HG02970 (cell line): ENCODE measurements around the gene ZNF385C.
A peak's percentile ranks its signal among the peaks of the same experiment; 100 is the strongest.

Experiments
- ATAC-seq: cut with Tn5 transposase; IDR thresholded peaks from one replicate; pipeline ENCODE4 v1.9.1; 2021; ENCODE audit warnings: mild to moderate bottlenecking, moderate library complexity, moderate number of reproducible peaks; ENCODE audit not compliant: unreplicated experiment, low FRiP score

The ZNF385C gene

GRCh38 chr17:42109086-42109485 lies 10.8 kb upstream of the ZNF385C start:
- no peak for ATAC-seq

DNA sequence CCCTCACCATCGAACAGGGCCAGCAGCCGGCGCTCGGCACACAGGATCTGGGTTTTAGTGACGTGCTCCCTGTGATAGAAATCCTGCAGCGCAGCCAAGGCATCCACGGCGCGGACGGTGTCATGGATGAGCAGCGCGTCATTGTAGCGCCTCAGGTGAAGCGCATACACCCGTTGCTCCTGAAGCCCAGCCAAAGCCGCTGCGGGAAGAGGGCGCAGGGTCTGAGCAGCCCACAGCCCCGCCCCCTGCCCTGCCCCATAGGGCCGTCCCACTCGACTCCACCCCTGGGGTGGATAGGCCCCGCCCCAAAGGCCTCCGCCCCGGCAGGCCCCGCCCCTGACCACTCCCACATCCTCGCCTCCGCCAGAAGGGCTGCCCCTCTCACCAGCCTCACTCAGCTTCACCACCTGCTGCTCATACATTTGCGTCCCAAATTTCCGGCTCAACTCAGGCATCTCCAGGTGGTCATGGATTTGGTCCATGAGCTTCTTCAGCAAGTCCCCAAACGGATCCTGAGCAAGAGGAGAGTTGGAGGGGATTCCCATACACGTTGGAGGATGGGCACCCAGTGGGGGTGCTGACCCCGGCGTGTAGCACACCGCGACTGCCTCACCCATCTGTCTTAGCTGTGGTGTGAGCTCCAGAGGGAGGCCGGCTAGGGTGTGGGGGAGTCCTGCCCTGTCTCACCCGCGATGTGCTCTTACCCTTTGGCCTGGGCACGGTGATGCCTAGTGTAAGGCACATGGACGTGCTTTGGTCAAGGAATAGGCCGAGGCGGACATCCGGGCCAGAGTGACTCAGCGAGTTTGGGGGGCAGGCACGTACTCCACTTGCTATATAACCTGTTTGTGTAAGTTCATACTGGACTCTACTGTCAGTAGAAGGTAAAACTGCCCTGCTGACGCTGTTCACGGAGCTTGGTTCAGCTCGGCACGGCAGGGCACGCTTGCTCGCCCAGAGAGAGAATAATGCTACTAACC lies 9.6 kb upstream of the ZNF385C start:
- ATAC-seq = peak; percentile 60

- ATAC-seq = no peak
Measured at GRCh38 chr17:42107124-42107523, 8.9 kb upstream of the ZNF385C start.

DNA sequence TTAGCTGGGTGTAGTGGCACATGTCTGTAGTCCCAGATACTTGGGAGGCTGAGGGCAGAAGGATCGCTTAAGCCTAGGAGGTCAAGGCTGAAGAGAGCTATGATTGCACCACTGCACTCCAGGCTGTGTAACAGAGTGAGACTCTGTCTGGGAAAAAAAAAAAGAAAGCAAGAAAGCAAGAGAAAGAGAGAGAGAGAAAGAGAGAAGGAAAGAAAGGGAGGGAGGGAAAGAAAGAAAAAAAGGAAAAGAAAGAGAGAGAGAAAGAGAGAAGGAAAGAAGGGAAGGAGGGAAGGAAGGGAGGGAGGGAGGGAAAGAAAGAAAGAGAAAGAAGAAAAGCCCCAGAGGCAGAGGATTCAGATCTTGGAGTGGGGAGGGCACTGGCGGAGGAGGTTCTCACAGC lies 7.7 kb upstream of the ZNF385C start:
- ATAC-seq = no peak

- no peak for ATAC-seq
Measured at GRCh38 chr17:42104264-42104663, 6.0 kb upstream of the ZNF385C start.

DNA sequence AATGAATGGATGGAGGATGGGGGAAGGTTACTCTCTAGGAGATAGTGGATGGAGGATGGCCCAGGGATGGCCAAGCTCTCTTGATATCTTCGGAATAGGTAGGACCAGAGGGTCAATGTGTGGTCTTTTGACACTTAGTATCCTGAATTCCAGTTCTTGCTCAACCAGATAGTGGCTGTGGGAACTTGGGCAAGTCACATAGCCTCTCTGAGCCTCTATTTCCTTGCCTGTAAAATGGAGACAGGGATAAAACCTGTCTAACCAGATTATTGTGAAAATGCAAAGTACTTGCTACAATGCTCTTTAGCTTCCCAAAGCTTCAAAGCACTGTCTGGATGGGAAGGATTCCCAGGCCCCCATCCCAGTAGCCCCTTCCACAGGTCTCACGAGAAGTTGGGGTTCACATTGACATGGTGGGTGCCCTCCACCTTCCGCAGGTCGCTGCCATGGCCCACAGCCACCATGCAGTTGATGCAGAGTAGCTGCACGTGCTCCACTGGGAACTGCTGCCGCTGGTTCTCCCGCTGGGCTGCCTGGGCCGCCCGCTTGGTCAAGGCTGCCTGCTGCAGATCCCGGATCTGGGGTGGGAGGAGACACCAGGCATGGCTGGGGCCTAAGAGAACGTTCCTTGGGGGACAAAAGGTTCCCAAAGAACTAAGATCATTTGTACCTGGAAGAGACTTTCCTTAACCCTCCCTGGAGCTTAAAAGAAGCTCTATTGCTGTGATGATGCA lies 5.1 kb upstream of the ZNF385C start:
- ATAC-seq = no peak

DNA sequence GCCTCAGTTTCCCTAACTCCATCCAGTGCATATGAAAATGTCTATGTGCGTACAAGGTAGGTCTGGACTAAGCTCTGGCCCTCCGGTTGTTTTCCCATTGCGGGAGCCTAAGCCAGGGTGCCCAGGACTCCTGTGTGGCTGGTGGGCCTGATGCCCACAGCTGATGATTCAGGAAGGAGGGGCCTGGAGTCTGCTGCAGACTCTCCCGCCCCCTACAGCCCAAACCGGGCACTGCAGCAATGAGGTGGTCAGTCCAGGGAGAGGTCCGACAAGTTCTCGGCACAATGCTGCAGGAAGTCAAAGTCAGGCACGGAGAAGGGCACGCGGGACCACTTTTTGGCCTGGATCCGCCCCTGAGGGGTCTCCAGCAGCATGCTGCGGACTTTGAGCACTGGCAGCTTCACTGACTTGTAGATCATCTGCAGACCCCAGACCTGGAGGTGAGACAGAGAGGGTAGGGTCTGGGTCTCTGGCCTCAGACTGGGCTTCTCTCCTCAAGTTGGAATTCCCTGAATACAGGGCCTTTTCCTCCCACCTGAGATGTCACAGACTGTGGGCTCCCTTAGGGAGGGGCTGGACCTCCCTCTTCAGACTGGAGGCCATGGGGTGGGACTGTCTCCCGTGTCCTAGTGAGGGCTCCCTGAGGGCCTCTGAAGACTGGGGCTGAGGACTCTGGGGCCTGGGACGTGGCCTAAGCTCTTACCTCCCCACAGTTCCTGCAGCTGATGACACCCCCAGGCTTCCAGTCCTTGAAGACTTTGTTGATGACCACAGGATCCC lies 3.4 kb upstream of the ZNF385C start:
- no peak for ATAC-seq

DNA sequence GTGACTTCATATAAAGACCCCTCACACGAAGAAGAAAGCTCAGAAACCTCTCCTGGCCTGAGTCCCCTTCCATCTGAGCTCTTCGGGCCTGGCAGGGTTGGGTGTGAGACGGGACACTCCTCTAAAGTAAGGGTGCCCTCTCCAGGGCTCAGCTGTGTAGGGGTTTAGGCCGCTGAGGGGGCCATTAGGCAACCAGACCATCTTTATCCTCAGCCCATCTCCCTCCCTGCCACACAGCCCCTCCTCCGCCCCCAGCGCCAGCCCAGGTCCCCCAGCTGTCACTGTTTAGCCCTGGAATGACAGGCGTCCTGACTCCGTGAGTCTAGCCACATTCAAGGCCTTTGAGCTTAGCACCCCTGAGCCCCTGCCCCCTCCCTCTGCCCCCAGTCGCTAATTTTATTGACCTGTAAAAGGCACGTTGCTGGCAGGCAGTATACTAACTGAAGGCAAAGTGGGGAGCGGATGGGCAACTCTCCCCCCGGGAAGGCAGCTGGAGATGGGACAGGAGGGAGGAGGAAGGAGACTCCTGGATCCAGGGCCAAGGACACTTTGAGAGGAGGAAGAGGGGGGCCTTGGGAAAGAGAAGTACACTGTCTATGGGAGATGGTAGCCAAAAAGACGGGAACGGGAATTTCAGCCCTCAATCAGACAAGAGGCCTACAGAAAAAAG lies 592 bp upstream of the ZNF385C start:
- no peak for ATAC-seq

DNA sequence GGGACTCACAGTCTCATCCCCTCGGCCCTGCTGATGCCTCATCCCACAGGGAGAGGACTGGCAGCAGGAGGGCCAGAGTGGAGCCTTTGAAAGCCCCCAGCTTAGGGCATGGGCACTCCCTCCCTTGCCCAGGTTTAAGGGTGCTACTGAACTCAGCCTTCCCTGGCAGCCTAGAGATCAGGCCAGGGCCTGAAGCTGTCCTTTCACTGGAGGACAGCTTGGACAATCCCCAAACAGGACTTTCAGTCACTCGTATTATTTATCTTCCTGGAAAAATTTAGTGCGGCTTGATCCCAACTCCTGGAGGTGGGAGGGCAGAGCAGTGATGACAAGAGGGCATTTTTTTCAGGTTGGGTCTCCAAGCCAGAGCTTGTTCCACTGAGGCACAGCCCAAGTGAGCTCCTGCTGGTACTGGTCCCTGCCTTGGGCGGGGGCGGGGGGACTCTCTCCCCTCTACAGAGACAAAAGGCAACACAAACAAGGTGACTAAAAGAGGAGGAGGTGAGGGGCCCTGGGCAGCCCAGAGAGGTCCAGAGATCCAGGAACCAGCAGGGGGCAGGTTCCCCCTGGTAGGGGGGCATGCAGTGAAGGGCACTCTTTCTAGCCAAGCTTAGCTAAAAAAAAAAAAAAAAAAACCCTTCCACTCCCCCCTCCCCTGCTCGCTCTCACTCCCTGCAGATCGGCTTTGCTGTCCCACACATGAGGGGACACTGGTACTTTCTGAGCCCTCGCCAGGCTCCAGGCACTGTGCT lies 1.7 kb downstream of the ZNF385C start:
- ATAC-seq = no peak

- ATAC-seq = no peak
Measured at GRCh38 chr17:42094375-42095069, 3.8 kb downstream of the ZNF385C start.

GRCh38 chr17:42092939-42093338 lies 5.3 kb downstream of the ZNF385C start:
- no peak for ATAC-seq

DNA sequence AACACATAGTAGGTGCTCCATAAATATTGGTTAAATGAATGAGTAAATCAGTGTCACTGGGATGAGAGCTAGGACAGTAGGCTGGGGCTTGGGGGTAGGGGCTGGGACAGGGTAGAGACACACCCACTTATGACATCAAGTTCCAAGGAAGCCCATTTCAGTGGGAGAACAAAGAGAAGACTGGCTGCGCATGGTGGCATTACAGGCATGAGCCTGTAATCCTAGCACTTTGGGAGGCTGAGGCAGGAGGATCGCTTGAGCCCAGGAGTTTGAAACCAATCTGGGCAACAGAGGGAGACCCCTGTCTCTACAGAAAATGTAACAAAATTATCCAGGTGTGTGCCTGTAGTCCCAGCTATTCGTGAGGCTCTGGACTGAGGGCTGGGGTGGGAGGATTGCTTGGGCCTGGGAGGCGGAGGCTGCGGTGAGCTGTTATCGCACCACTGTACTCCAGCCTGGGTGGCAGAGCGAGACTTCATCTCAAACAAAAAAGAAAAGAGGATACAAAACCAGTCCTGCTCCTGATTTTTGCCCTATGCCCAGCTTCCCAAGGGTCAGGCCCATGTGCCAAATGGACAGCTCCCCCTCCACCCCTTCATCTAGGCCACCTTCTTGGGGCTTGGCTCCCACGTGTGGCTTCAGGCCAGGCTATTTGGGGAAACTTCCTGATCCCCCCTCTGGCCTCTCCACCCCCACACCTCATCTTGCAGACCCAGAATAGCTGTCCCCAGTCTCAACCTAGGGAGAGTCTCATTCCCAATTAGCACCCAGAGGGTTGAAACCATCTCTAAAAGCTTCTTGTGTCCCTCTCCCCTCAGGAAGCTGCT lies 7.1 kb downstream of the ZNF385C start:
- no peak for ATAC-seq

DNA sequence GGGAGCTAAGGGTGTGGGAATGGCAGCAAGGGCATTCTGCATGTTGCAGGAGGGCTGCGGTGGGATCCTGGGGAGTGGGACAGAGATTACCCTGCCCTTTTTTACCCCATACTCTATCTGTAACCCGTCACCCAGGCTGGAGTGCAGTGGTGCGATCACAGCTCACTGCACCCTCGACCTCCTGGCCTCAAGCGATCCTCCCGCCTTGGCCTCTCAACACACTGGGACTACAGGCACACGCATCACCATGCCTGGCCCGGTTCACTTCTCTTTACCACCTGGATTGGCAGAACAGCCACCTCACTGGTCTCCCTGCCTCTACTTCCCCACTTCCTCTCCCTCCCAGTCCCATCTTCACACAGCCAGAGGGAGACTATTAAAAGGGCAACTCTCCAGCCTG lies 9.5 kb downstream of the ZNF385C start:
- ATAC-seq = no peak

- no peak for ATAC-seq
Measured at GRCh38 chr17:42087736-42088705, 10.3 kb downstream of the ZNF385C start.

GRCh38 chr17:42087042-42087701 lies 11.1 kb downstream of the ZNF385C start:
- ATAC-seq = no peak

DNA sequence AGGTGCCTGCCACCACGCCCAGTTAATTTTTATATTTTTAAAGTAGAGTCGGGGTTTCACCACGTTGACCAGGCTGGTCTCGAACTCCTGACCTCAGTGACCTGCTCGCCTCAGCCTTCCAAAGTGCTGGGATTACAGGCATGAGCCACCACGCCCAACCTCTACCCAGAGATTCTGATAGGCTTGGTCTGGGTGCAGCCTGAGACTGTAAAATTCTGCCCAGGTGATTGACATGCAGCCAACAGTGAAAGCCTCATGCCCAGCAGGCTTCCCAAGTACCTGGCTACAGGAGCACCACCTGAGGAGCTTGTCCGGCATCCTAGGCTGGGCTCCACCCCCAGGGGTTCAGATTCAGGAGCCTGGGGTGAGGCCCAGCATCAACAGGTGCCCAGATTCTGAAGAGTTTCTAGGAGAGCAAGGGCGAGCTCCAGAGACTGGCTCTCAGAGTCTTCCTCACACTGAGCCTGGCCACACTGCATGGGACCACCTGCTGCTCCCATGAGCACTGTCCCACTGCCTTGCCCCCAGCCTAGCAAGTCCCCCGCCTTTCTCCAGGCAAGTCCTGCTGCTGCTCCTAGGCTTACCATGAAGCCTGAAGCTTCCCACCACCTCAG lies 16.6 kb downstream of the ZNF385C start:
- ATAC-seq = no peak
